ACHN (cell line): ENCODE measurements around the gene EHD4.

ENCODE experiments used
- DNase-seq: peaks from one replicate; pipeline ENCODE4 v3.0.0-alpha.2; 2015
- in situ Hi-C: cut with HindIII; loops from 2 replicates; pipeline ENCODE4 v1.10.0; 2017; ENCODE audit warnings: low sequenced_read_pairs, low pct_ligation_motif_present, low pct_unique_long_range_greater_than_20kb

The EHD4 gene

GRCh38 chr15:41893422-41894250 lies 78.7 kb downstream of the EHD4 start, which contains the start of gene SPTBN5:
SPTBN5 (minus strand) TSS chr15:41894053; CDS start chr15:41893497, 556 bp downstream.
- in situ Hi-C loops, result no loop called here
- DNase-seq, result no peak

GRCh38 chr15:41892621-41893421 lies 79.5 kb downstream of the EHD4 start:
- in situ Hi-C loops, result no loop called here

GRCh38 chr15:41891946-41892345 lies 80.4 kb downstream of the EHD4 start:
- in situ Hi-C loops, result no loop called here
- DNase-seq, result no peak

More at GRCh38 chr15:41892621-41893421, 79.5 kb downstream of the EHD4 start:
- peak; percentile 47 for DNase-seq

GRCh38 chr15:41891226-41891625 lies 81.1 kb downstream of the EHD4 start:
- in situ Hi-C loops, result no loop called here
- DNase-seq, result no peak

GRCh38 chr15:41890050-41890690 lies 82.2 kb downstream of the EHD4 start:
- DNase-seq, result no peak
- in situ Hi-C loops, result no loop called here

GRCh38 chr15:41888662-41889253 lies 83.6 kb downstream of the EHD4 start:
- in situ Hi-C loops, result no loop called here
- no peak for DNase-seq

GRCh38 chr15:41887893-41888292 lies 84.5 kb downstream of the EHD4 start:
- no peak for DNase-seq
- in situ Hi-C loops, result no loop called here

- in situ Hi-C loops, result no loop called here
- no peak for DNase-seq
These were observed 85.2 kb downstream of the EHD4 start for GRCh38 chr15:41887161-41887560.

GRCh38 chr15:41886741-41887140 lies 85.6 kb downstream of the EHD4 start:
- in situ Hi-C loops, result no loop called here
- DNase-seq, result no peak

GRCh38 chr15:41885841-41886240 lies 86.5 kb downstream of the EHD4 start:
- no peak for DNase-seq
- in situ Hi-C loops, result no loop called here

- in situ Hi-C loops, result no loop called here
- no peak for DNase-seq
These were observed 87.0 kb downstream of the EHD4 start for GRCh38 chr15:41885321-41885720.

- DNase-seq, result no peak
- in situ Hi-C loops, result no loop called here
These were observed 87.9 kb downstream of the EHD4 start for GRCh38 chr15:41884458-41884857.

- DNase-seq, result no peak
- in situ Hi-C loops, result no loop called here
These were observed 88.9 kb downstream of the EHD4 start for GRCh38 chr15:41883484-41883825.

- DNase-seq, result no peak
- in situ Hi-C loops, result no loop called here
These were observed 89.5 kb downstream of the EHD4 start for GRCh38 chr15:41882689-41883483.

GRCh38 chr15:41881920-41882688 lies 90.3 kb downstream of the EHD4 start:
- in situ Hi-C loops, result no loop called here
- DNase-seq, result no peak

- DNase-seq, result no peak
- in situ Hi-C loops, result no loop called here
These were observed 90.8 kb downstream of the EHD4 start for GRCh38 chr15:41881550-41881919.

GRCh38 chr15:41881086-41881485 lies 91.3 kb downstream of the EHD4 start:
- no peak for DNase-seq
- in situ Hi-C loops, result no loop called here
